Fibroblast of lung (primary cell): ENCODE data around the gene LRRN4. TPM values are rescaled to one million over a fixed set of nuclear protein-coding genes. Genes with fewer than 3 reads are reported as not detected.
A peak's percentile ranks its signal among the peaks of the same experiment; 100 is the strongest.

ENCODE experiments used
- DNase-seq, 2 donors: peaks; one replicate each; pipeline versions ENCODE4 v3.0.0 to v3.0.0-alpha.2; 2010; ENCODE audit warnings: low read depth in 2 of 2
- H2AFZ ChIP-seq: 2 replicates; pipeline ENCODE4 v1.5.1; 2012; ENCODE audit warnings: low read length, control low read depth, inconsistent platforms
- H3K27ac ChIP-seq: 2 replicates; pipeline ENCODE4 v1.5.1; 2011; ENCODE audit warnings: low read length, control low read depth; ENCODE audit not compliant: insufficient read depth
- H3K27me3 ChIP-seq: 2 replicates; pipeline ENCODE4 v1.5.1; 2011; ENCODE audit warnings: mild to moderate bottlenecking, low read length; ENCODE audit not compliant: control insufficient read depth, insufficient read depth
- H3K36me3 ChIP-seq: 2 replicates; pipeline ENCODE4 v1.5.1; 2011; ENCODE audit warnings: low read length; ENCODE audit not compliant: control insufficient read depth, insufficient read depth
- H3K4me1 ChIP-seq: 2 replicates; pipeline ENCODE4 v1.5.1; 2011; ENCODE audit warnings: low read length; ENCODE audit not compliant: control insufficient read depth, insufficient read depth; ENCODE audit errors: extremely low read depth
- H3K4me2 ChIP-seq: 2 replicates; pipeline ENCODE4 v1.5.1; 2011; ENCODE audit warnings: low read length, control low read depth; ENCODE audit not compliant: insufficient read depth; ENCODE audit errors: extremely low read depth
- H3K4me3 ChIP-seq, 4 experiments: fragments of 200-600 bp in 1 of 4; sonication (generic) in 1 of 4; replicated peaks in 1 of 4; 2 replicates each; pipeline ENCODE4 v1.5.1; 2011 to 2016; ENCODE audit warnings: low read length in 4 of 4, low read depth in 3 of 4, mild to moderate bottlenecking in 3 of 4, control low read depth in 2 of 4, inconsistent platforms in 1 of 4, mixed read lengths in 1 of 4; ENCODE audit not compliant: insufficient read depth in 1 of 4; ENCODE audit errors: control extremely low read depth in 1 of 4
- H3K79me2 ChIP-seq: 2 replicates; pipeline ENCODE4 v1.5.1; 2012; ENCODE audit warnings: mild to moderate bottlenecking, low read length, inconsistent platforms; ENCODE audit not compliant: control insufficient read depth, insufficient read depth
- H3K9ac ChIP-seq: 2 replicates; pipeline ENCODE4 v1.5.1; 2011; ENCODE audit warnings: mild to moderate bottlenecking, low read length, control low read depth; ENCODE audit not compliant: insufficient read depth
- H3K9me3 ChIP-seq: 2 replicates; pipeline ENCODE4 v1.5.1; 2012; ENCODE audit warnings: low read depth, low read length; ENCODE audit not compliant: control insufficient read depth, insufficient read depth
- H4K20me1 ChIP-seq: 2 replicates; pipeline ENCODE4 v1.5.1; 2011; ENCODE audit warnings: low read length; ENCODE audit not compliant: control insufficient read depth, insufficient read depth; ENCODE audit errors: extremely low read depth
- EZH2 ChIP-seq: IDR thresholded peaks from 2 replicates; pipeline ENCODE4 v1.5.1; 2012; ENCODE audit warnings: low read length, control low read depth, mild to moderate bottlenecking; ENCODE audit errors: missing control alignments
- polyA plus RNA-seq, 2 donors: library from polyadenylated mRNA; depleted of rRNA in 1 of 2; stranded (reverse) in 1 of 2; unstranded in 1 of 2; fragments of >200 nt; gene quantifications; 2 replicates each; pipeline ENCODE4 v1.2.1, GENCODE V29; 2011 to 2012; ENCODE audit warnings: missing spikeins in 1 of 2
- total RNA-seq: library from RNA; depleted of rRNA; stranded (reverse); fragments of >200 nt; gene quantifications from 2 replicates; pipeline ENCODE4 v1.2.1, GENCODE V29; 2014
- TF ChIP-seq, protein P1 (sequence below), 2 donors: IDR thresholded peaks in 1 of 2; conservative IDR thresholded peaks in 1 of 2; 1 replicate in 1 of 2; 2 replicates in 1 of 2; pipeline ENCODE4 v1.5.1; 2011 to 2012; ENCODE audit warnings: low read length in 2 of 2, control low read depth in 1 of 2, inconsistent platforms in 1 of 2, low read depth in 1 of 2, mild to moderate bottlenecking in 1 of 2

LRRN4 gene
- total and polyA plus RNA-seq, 2 donors (not counting 1 experiment from before 2014, with no cell fraction given): under 0.01 TPM; not detected in 1

DNA sequence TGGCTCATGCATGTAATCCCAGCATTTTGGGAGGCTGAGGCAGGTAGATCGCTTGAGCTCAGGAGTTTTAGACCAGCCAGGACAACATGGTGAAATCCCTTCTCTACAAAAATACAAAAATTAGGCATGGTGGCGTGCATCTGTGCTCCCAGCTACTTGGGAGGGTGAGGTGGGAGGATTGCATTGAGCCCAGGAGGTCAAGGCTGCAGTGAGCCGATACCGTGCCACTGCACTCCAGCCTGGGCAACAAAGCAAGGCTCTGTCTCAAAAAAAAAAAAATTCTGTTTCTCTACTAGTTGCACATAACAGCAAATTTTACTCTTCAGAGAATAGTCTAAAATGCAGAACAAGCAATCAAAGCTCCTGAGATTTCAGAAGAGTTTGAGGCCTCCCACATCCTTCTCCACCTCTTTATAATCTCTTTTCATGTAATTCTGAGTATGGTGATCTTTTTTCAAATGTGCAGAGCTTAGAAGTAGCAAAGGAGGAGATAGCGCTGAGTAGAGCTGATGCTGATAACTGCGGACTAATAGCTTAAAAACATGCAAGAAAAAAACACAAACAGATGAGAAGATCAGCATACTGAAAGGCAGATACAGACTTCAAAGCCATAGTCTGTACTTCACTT is 23.3 kb downstream of the LRRN4 start:
- TF ChIP-seq, protein P1, sequence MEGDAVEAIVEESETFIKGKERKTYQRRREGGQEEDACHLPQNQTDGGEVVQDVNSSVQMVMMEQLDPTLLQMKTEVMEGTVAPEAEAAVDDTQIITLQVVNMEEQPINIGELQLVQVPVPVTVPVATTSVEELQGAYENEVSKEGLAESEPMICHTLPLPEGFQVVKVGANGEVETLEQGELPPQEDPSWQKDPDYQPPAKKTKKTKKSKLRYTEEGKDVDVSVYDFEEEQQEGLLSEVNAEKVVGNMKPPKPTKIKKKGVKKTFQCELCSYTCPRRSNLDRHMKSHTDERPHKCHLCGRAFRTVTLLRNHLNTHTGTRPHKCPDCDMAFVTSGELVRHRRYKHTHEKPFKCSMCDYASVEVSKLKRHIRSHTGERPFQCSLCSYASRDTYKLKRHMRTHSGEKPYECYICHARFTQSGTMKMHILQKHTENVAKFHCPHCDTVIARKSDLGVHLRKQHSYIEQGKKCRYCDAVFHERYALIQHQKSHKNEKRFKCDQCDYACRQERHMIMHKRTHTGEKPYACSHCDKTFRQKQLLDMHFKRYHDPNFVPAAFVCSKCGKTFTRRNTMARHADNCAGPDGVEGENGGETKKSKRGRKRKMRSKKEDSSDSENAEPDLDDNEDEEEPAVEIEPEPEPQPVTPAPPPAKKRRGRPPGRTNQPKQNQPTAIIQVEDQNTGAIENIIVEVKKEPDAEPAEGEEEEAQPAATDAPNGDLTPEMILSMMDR (conservative IDR thresholded peaks at IDR 0.05 in 1 of 2, IDR thresholded peaks at IDR 0.05 in 1 of 2; ENCODE audit: low read depth in 1 of 2, low read length in 2 of 2): no peak
- no peak for TF ChIP-seq EZH2
- H3K4me2 ChIP-seq: no peak overlapping the region
- no peaks in the 10 kb centered on the region for H3K4me1 ChIP-seq
- H3K9me3 ChIP-seq: no peaks in the 10 kb centered on the region
- H3K79me2 ChIP-seq: peaks cover 2% of the 10 kb centered on the region
- no peaks in the 10 kb centered on the region for H4K20me1 ChIP-seq
- H3K9ac ChIP-seq: no peak overlapping the region
- H3K27ac ChIP-seq: no peak overlapping the region
- no peak overlapping the region for H3K4me3 ChIP-seq
- H3K27me3 ChIP-seq: no peaks in the 10 kb centered on the region
- no peak for DNase-seq
- H3K36me3 ChIP-seq: no peaks in the 10 kb centered on the region
- no peak overlapping the region for H2AFZ ChIP-seq

DNA sequence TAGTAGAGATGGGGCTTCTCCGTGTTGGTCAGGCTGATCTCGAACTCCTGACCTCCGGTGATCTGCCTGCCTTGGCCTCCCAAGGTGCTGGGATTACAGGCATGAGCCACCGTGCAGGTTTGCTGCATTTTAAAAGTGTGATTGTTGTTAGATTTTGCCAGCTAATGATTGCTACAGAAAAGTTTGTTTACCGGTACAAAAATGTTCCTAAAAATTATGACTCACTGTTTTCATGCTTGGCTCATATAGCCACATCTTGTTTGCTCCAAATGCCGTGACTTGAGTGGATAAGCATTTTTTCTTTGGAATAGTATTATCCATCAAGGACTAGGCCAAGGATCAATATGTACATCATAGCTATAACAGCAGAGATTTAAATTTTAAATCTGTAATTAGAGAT is 24.3 kb downstream of the LRRN4 start:
- H3K36me3 ChIP-seq: peaks cover 3% of the 10 kb centered on the region
- no peaks in the 10 kb centered on the region for H4K20me1 ChIP-seq
- H3K27me3 ChIP-seq: no peaks in the 10 kb centered on the region
- TF ChIP-seq, protein P1 (conservative IDR thresholded peaks at IDR 0.05 in 1 of 2, IDR thresholded peaks at IDR 0.05 in 1 of 2; ENCODE audit: low read depth in 1 of 2, low read length in 2 of 2): no peak
- TF ChIP-seq EZH2: no peak
- H3K4me1 ChIP-seq: no peaks in the 10 kb centered on the region
- H3K4me2 ChIP-seq: peak overlapping the region; percentile 11
- no peak overlapping the region for H2AFZ ChIP-seq
- H3K27ac ChIP-seq: no peak overlapping the region
- no peaks in the 10 kb centered on the region for H3K9me3 ChIP-seq
- no peak overlapping the region for H3K9ac ChIP-seq
- peak in 1 of 2 donors; percentile 64 for DNase-seq
- no peak overlapping the region for H3K4me3 ChIP-seq
- H3K79me2 ChIP-seq: peaks cover 2% of the 10 kb centered on the region

DNA sequence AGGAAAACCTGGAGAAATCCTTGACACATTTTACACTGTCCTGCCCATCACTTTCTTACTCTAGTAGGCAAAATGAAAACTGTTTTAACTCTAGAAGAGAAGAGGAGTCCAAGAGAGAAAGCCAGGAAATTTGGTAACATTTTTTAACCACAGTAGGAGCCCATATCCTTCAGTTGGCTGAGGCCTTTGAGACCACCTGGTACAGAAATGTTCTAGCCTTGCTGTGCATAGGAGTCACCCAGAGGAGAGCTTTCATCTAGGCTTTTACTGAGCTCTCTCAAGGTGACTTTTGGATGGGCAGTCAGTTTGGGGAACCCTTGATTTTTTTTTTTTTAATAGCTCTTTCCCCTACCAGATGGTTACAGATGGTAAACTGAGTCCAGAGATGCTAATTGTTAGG is 25.0 kb downstream of the LRRN4 start:
- Histone ChIP-seq H3K9me3 (no peaks in the 10 kb centered on the region), H3K4me1 (no peaks in the 10 kb centered on the region), H3K27me3 (no peaks in the 10 kb centered on the region), H3K36me3 (peaks cover 5% of the 10 kb centered on the region), H2AFZ (no peak overlapping the region), H3K27ac (no peak overlapping the region), H4K20me1 (no peaks in the 10 kb centered on the region), H3K9ac (no peak overlapping the region), H3K4me3 (no peak overlapping the region), H3K79me2 (peaks cover 2% of the 10 kb centered on the region), H3K4me2 (no peak overlapping the region)
- DNase-seq: no peak
- TF ChIP-seq EZH2: no peak
- TF ChIP-seq, protein P1 (conservative IDR thresholded peaks at IDR 0.05 in 1 of 2, IDR thresholded peaks at IDR 0.05 in 1 of 2; ENCODE audit: low read depth in 1 of 2, low read length in 2 of 2): no peak
